Measurements from ENCODE around the gene HSPB1.
A peak's percentile ranks its signal among the peaks of the same experiment; 100 is the strongest.

GRCh38 chr7:76294344-76295024, 8.0 kb upstream of the HSPB1 start:
- no peak for TF ChIP-seq CTCF (IDR thresholded peaks at IDR 0.05)
- TF ChIP-seq POLR2A (IDR thresholded peaks at IDR 0.05), result no peak
- TF ChIP-seq POLR2AphosphoS5 (IDR thresholded peaks at IDR 0.05), result peak; percentile 91
